SH-SY5Y (cell line): ENCODE data around the gene SIL1.

Experiments
- GATA2 ChIP-seq: IDR thresholded peaks from 2 replicates; pipeline ENCODE4 v1.6.1; 2011; ENCODE audit warnings: mild to moderate bottlenecking, low read depth, low read length
- GATA3 ChIP-seq: IDR thresholded peaks from 2 replicates; pipeline ENCODE4 v1.6.1; 2011; ENCODE audit warnings: low read depth, mild to moderate bottlenecking, low read length, moderate library complexity

GRCh38 chr5:139125991-139126390 is 72.2 kb downstream of the SIL1 start:
- no peak for TF ChIP-seq GATA3
- no peak for TF ChIP-seq GATA2
